GM21526 (cell line): ENCODE measurements around the gene CHP2.
"Not testable (repeated sequence)": the region's sequence is repeated elsewhere in the genome, so short reads cannot be mapped to it uniquely, and the experiment has no call there.

Experiments used
- ATAC-seq: cut with Tn5 transposase; IDR thresholded peaks from one replicate; pipeline ENCODE4 v1.9.1; 2021; ENCODE audit warnings: moderate library complexity; ENCODE audit not compliant: unreplicated experiment, low FRiP score

CHP2 gene

GRCh38 chr16:23742766-23743165, 12.1 kb upstream of the CHP2 start:
- ATAC-seq = no peak

- ATAC-seq = no peak
These were observed 9.6 kb upstream of the CHP2 start for GRCh38 chr16:23745263-23745662.

GRCh38 chr16:23748630-23749029, 6.2 kb upstream of the CHP2 start:
- ATAC-seq = no peak

GRCh38 chr16:23751053-23751452, 3.8 kb upstream of the CHP2 start:
- ATAC-seq = not testable (repeated sequence)

- no peak for ATAC-seq
These were observed 775 bp upstream of the CHP2 start for GRCh38 chr16:23753908-23754593.

- ATAC-seq = no peak
These were observed 621 bp downstream of the CHP2 start for GRCh38 chr16:23755484-23755809.

- ATAC-seq = no peak
These were observed 2.3 kb downstream of the CHP2 start for GRCh38 chr16:23757116-23757515.

- no peak for ATAC-seq
These were observed 3.3 kb downstream of the CHP2 start for GRCh38 chr16:23757937-23758619.

- ATAC-seq = no peak
These were observed 11.1 kb downstream of the CHP2 start for GRCh38 chr16:23765933-23766332.

- ATAC-seq = no peak
These were observed 13.8 kb downstream of the CHP2 start for GRCh38 chr16:23768581-23768980.

- no peak for ATAC-seq
These were observed 16.2 kb downstream of the CHP2 start for GRCh38 chr16:23771027-23771426.

GRCh38 chr16:23771642-23772041, 16.8 kb downstream of the CHP2 start:
- ATAC-seq = no peak

GRCh38 chr16:23773339-23773738, 18.5 kb downstream of the CHP2 start:
- ATAC-seq = no peak

GRCh38 chr16:23781176-23781575, 26.4 kb downstream of the CHP2 start:
- no peak for ATAC-seq

GRCh38 chr16:23784811-23785447, 30.1 kb downstream of the CHP2 start:
- no peak for ATAC-seq

GRCh38 chr16:23785842-23786241, 31.0 kb downstream of the CHP2 start:
- ATAC-seq = no peak

GRCh38 chr16:23786964-23787561, 32.2 kb downstream of the CHP2 start:
- no peak for ATAC-seq

GRCh38 chr16:23788685-23789084, 33.9 kb downstream of the CHP2 start:
- ATAC-seq = no peak

- ATAC-seq = no peak
These were observed 40.6 kb downstream of the CHP2 start for GRCh38 chr16:23795378-23795777.

GRCh38 chr16:23796941-23797340, 42.1 kb downstream of the CHP2 start:
- ATAC-seq = no peak

- no peak for ATAC-seq
These were observed 46.6 kb downstream of the CHP2 start for GRCh38 chr16:23801378-23801777.

GRCh38 chr16:23802776-23803175, 48.0 kb downstream of the CHP2 start:
- ATAC-seq = no peak
